Stimulated activated CD8-positive, alpha-beta memory T cell treated with anti-CD3 and anti-CD28 coated beads, Interleukin-4, amount 100 ng/mL, for 48 hours (primary cell): ENCODE data around the gene NDUFAF7.
"Not testable (repeated sequence)": the region's sequence is repeated elsewhere in the genome, so short reads cannot be mapped to it uniquely, and the experiment has no call there.

Experiments used
- DNase-seq: peaks from one replicate; pipeline ENCODE4 v3.0.0-alpha.2; 2020

NDUFAF7 gene

GRCh38 chr2:37231241-37232130, at the start of gene NDUFAF7, which contains the start of gene CEBPZ:
NDUFAF7 (plus strand) TSS chr2:37231658; CDS start chr2:37231706, 48 bp downstream.
CEBPZ (minus strand) TSS chr2:37231596; CDS start chr2:37231567, 29 bp downstream.
- DNase-seq, result peak; percentile 93

- DNase-seq, result no peak
Observed at GRCh38 chr2:37181726-37182684, 49.5 kb upstream of the NDUFAF7 start.

GRCh38 chr2:37188570-37188969, 42.9 kb upstream of the NDUFAF7 start, which contains the start of gene SULT6B1:
SULT6B1 (minus strand) TSS chr2:37188670; CDS start chr2:37188640, 30 bp downstream.
- no peak for DNase-seq

GRCh38 chr2:37189452-37190153, 41.9 kb upstream of the NDUFAF7 start:
- DNase-seq, result no peak

- no peak for DNase-seq
Observed at GRCh38 chr2:37190290-37190689, 41.2 kb upstream of the NDUFAF7 start.

- DNase-seq, result no peak
Observed at GRCh38 chr2:37191253-37191652, 40.2 kb upstream of the NDUFAF7 start.

GRCh38 chr2:37191747-37192146, 39.7 kb upstream of the NDUFAF7 start:
- DNase-seq, result no peak

GRCh38 chr2:37192551-37192950, 38.9 kb upstream of the NDUFAF7 start:
- DNase-seq, result no peak

GRCh38 chr2:37195862-37196319, 35.6 kb upstream of the NDUFAF7 start:
- not testable (repeated sequence) for DNase-seq

- peak; percentile 95 for DNase-seq
Observed at GRCh38 chr2:37196320-37197195, 34.9 kb upstream of the NDUFAF7 start, which contains the start of gene CEBPZOS. CEBPZOS (plus strand) TSS chr2:37196496; CDS start chr2:37199705, 3,209 bp downstream.

GRCh38 chr2:37198681-37199065, 32.8 kb upstream of the NDUFAF7 start:
- no peak for DNase-seq

- no peak for DNase-seq
Observed at GRCh38 chr2:37201208-37201607, 30.2 kb upstream of the NDUFAF7 start.

GRCh38 chr2:37201766-37202165, 29.7 kb upstream of the NDUFAF7 start:
- DNase-seq, result peak; percentile 65

GRCh38 chr2:37203708-37204107, 27.8 kb upstream of the NDUFAF7 start:
- DNase-seq, result no peak

- not testable (repeated sequence) for DNase-seq
Observed at GRCh38 chr2:37205071-37205661, 26.3 kb upstream of the NDUFAF7 start.

GRCh38 chr2:37205689-37206341, 25.6 kb upstream of the NDUFAF7 start:
- no peak for DNase-seq

- DNase-seq, result not testable (repeated sequence)
Observed at GRCh38 chr2:37206760-37207159, 24.7 kb upstream of the NDUFAF7 start.

GRCh38 chr2:37211212-37211611, 20.2 kb upstream of the NDUFAF7 start:
- DNase-seq, result no peak

GRCh38 chr2:37211939-37212338, 19.5 kb upstream of the NDUFAF7 start:
- DNase-seq, result no peak

- no peak for DNase-seq
Observed at GRCh38 chr2:37215250-37215649, 16.2 kb upstream of the NDUFAF7 start.
